OCI-LY7 (cell line): Measurements from ENCODE around the gene CPOX.

Source experiments
- EZH2phosphoT487 ChIP-seq: fragments of 200-600 bp; sonication (generic); IDR thresholded peaks from 2 replicates; pipeline ENCODE4 v1.6.1; 2018; ENCODE audit warnings: low read depth, borderline replicate concordance, mild to moderate bottlenecking, mixed run types, antibody characterized with exemption, low read length, moderate library complexity, mixed read lengths
- TF ChIP-seq, protein P1 (sequence below): fragments of 200-600 bp; sonication (generic); conservative IDR thresholded peaks from 2 replicates; pipeline ENCODE4 v1.5.1; 2014; ENCODE audit warnings: mild to moderate bottlenecking, antibody characterized with exemption, low read length, moderate library complexity, mixed read lengths

DNA sequence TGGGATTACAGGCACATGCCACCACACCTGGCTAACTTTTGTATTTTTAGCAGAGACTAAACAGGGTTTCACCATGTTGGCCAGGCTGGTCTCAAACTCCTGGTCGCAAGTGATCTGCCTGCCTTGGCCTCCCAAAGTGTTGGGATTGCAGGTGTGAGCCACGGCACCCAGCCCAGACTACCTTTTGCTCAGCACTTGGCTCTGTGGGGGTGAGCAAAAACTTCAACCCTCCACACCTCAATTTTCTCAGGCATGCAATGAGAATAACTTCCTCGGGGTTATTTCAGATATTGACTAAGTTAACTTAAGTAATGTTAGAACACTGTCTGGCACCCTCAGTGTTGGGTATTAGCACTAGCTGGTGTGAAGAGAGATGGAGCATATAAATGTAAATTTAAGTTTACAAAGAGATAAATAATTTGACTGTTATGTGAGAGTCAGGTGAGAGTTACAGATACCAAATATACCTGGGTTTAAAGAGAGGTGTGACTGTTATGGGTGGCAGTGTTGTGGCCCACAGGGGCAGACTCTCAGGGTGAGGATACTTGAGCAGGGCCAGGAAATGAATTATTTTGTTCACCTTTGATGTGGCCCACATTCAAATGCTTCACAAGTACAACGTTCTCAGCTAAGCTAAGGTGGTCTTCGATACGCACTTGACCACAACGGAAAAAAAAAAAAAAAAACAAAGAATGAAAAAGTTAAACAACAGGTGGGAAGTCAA is 29.0 kb downstream of the CPOX start:
- TF ChIP-seq, protein P1, sequence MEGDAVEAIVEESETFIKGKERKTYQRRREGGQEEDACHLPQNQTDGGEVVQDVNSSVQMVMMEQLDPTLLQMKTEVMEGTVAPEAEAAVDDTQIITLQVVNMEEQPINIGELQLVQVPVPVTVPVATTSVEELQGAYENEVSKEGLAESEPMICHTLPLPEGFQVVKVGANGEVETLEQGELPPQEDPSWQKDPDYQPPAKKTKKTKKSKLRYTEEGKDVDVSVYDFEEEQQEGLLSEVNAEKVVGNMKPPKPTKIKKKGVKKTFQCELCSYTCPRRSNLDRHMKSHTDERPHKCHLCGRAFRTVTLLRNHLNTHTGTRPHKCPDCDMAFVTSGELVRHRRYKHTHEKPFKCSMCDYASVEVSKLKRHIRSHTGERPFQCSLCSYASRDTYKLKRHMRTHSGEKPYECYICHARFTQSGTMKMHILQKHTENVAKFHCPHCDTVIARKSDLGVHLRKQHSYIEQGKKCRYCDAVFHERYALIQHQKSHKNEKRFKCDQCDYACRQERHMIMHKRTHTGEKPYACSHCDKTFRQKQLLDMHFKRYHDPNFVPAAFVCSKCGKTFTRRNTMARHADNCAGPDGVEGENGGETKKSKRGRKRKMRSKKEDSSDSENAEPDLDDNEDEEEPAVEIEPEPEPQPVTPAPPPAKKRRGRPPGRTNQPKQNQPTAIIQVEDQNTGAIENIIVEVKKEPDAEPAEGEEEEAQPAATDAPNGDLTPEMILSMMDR, result peak; percentile 46; the same call in 1 of the 2 replicates
- TF ChIP-seq EZH2phosphoT487, result no peak
